ENCODE results near the gene ACSL3.
A peak's percentile ranks its signal among the peaks of the same experiment; 100 is the strongest.
"Not testable (repeated sequence)": the region's sequence is repeated elsewhere in the genome, so short reads cannot be mapped to it uniquely, and the experiment has no call there.

The ACSL3 gene

GRCh38 chr2:222912117-222912516 is 51.3 kb downstream of the ACSL3 start:
- DNase-seq (ENCODE audit: low read depth), result no peak

DNA sequence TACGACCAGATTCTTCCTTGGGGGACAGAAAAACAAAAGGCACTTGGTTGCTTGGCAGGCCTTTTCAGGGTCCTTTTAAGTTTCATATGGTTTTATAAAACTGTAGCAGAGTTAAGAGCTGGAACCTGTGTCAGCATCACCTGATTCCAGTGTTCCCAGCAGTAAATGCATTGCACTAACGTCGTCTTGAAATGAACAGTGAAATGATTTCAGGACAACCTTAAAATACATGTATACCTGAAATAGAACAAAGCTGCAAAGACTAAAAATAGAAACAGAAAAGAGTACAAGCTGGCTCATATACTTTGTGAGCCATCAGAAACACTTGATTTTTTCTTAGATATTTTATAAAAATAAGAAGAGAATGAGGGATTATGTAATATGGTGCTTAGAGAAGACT is 51.9 kb downstream of the ACSL3 start:
- DNase-seq (ENCODE audit: low read depth), result no peak

DNA sequence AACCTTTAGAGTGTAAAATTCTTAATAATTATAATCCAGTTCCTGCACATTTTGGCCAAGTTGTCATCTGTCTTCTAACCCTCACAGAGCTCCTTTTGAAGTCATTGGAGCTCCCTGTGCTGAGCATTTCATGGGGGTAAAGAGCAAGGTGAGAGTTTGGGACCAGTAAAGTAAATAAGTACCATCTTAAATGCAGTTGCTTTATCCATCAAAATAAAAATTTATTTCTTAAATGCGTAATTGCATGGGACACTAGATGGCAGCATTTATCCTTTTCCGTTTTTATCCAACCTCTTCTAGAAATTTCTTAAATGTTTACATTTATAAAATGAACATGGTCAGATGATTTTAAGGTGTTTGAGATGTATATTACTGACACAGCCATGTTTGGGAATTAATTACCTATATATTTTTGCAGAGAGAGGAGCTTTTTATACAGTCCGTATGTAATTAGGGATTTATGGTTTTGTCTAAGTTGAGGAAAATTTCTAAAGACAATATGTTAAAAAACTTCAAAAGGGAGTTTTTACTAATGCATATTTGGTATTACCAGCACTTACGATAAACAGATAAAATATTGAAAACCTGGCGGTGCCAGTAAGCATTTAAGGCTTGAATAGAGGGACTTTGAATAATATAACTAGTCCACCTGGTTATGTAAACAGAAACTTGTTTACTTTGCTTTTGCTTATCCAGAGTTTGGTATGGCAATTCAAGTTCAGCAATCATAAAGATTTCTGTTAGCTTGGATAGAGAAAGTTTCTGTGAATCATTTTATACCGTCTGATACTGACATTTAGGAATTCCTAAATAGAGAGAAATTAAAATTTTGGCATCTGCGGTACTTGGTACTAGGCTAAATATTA is 54.5 kb downstream of the ACSL3 start:
- DNase-seq (ENCODE audit: low read depth), result no peak

DNA sequence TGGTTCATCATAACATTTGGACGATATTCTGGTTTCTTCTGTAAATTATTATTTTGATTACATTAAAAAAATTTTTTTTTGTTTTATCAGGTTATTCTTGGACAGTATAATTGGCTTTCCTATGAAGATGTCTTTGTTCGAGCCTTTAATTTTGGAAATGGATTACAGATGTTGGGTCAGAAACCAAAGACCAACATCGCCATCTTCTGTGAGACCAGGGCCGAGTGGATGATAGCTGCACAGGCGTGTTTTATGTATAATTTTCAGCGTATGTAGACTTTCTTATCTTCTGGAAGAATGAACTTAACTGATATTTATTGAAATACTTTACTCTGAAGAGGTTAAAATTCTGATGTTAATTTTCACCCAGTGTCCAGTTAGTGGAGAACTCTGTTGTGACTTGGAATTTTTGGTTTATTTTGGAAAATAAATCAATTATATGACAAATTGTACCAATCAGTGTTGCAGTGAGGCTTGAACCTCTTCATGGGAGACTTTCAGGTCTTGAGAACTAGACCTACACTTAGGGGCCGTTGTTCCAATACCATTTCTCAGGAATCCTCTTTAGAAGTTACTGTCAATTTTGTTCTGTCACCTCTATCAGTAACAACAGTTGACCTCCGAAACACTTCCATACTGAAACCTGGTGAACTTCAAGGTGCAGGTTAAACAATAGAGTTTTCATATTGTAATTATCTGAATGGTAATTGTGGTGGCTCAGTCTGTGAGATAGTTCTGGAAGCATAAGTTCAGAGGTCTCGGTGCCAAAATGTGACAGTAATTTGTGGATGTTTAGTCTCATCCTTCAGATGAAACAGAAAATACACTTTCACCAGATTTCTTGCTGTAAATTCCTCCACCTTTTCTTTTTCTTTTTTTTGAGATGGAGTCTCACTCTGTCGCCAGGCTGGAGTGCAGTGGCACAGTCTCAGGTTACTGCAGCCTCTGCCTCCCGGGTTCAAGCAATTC is 55.7 kb downstream of the ACSL3 start:
- no peak for DNase-seq (ENCODE audit: low read depth)

DNA sequence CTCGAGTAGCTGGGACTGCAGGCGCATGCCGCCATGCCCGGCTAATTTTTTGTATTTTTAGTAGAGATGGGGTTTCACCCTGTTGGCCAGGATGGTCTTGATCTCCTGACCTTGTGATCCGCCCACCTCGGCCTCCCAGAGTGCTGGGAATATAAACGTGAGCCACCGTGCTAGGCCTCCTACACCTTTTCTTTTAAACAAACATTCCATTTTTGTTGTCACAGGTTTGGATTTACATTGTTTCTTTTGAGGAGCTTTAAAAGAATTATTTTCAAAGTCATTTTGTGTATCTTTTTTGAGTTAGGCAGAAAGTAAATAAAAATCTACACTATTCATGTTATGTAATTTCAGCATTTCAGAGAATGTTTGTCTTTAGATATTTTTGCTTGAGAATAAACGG is 56.4 kb downstream of the ACSL3 start:
- DNase-seq (ENCODE audit: low read depth), result not testable (repeated sequence)

GRCh38 chr2:222919841-222920526 is 59.1 kb downstream of the ACSL3 start:
- DNase-seq (ENCODE audit: low read depth), result peak; percentile 92

DNA sequence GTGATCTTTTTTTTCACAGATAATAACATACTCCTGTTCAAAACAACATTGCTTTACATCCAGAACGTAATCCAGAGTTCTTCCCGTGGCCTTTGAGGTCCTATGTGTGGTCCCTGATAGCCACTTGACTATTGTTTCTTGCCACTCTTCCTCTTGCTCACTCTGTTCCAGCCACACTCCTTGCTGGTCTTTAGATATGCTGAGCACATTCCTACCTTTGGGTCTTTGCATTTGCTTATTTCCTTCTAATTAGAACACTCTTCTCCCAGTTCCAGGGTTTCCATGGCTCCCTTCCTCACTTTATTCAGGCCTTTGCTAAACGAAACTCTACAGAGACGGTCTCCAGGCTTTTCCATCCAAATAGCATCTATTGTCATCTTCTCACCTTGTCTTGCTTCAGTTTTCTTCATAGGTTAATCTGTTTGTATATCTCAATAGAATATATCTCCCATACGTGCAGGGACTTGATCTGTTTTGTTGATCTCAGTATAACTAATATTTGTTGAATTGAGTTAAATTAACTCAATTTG is 59.9 kb downstream of the ACSL3 start:
- no peak for DNase-seq (ENCODE audit: low read depth)

DNA sequence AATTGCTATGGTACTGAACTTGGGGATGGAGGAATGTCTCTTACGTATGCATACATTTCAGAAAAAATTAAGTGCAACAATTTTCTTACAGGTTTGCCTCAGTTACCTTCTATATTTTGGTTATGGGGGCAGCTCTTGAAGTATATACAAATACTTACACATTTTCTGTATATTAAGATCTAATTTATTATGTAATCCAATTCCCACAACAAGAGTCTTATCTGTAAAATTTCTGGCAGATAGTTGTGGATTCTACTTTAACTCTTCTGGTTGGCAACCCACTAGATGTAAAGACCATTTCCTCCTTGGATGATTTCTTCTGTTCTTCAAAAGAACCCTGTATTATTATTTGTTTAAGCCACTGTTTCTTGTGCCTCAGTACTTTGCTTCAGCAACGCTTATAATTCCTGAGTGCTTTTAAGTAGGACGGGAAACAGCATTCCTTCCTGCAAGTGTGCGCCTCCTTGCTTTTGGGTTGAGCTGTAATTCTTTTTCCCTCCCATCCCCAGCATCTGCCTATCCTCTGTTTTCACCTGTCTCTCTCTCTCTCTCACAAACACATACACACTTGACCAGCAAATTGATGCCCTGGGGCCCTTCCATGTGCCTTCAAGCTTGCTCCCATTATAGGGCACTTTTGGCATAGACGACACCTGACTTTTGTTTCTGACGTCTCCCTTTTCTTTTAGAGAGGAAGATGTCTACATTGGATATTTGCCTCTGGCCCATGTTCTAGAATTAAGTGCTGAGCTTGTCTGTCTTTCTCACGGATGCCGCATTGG is 61.4 kb downstream of the ACSL3 start:
- no peak for DNase-seq (ENCODE audit: low read depth)

GRCh38 chr2:222926915-222927314 is 66.1 kb downstream of the ACSL3 start:
- DNase-seq (ENCODE audit: low read depth), result no peak

DNA sequence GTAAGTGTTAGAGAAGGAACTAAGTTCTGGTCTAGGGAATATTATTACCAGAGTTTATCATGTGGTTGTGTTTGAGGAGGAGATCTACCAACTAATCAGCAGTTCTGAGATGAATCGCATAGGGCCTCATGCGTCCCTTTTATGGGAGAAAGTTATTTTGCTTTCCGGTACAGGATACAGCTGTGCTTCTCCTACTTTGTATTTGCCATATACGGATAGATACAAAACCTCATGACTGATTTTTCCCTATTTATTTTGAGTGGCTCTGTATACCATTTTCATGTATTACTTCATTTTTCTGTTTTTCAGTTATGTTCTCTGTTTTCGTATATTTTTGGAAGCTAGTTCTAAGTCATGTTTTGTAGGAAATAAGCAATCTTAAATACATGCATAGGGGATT is 66.8 kb downstream of the ACSL3 start:
- no peak for DNase-seq (ENCODE audit: low read depth)

- no peak for DNase-seq (ENCODE audit: low read depth)
Measured at GRCh38 chr2:222928335-222928734, 67.5 kb downstream of the ACSL3 start.

DNA sequence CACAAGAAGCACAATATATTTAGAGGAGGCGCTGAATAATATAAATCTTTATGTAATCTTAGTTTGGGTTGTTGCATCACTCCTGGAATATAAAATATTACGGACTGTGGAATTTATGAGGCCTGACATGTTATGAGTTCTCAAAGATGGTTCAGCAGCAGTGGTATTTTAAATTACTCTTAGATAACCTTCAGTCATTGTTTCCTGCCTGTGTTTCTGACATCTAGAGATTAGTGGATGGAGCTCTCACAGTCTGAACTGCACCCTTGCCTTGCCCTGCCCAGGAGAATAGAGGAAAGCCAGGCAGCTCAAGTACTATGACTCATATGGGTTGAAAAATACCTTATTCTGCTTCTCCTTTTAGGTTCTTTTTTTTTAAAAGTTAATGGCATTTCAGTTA is 70.0 kb downstream of the ACSL3 start:
- no peak for DNase-seq (ENCODE audit: low read depth)

DNA sequence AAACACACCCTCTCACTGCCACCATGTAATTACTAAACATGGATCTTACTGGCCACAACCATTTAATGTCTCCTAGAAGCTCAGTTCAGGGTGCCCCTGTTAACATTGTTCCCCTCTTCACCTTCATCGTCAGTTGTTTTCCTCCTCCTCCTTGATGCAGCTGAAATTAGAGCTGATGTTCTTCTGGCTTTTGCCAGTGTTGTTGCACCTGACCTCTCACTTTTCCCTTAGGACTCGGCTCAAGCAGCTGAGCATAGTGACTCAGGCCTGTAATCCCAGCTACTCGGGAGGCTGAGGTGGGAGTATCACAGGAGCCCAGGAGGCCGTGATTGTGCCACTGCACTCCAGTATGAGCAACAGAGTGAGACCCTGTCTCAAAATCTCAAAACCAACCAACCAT is 70.8 kb downstream of the ACSL3 start:
- DNase-seq (ENCODE audit: low read depth), result no peak

DNA sequence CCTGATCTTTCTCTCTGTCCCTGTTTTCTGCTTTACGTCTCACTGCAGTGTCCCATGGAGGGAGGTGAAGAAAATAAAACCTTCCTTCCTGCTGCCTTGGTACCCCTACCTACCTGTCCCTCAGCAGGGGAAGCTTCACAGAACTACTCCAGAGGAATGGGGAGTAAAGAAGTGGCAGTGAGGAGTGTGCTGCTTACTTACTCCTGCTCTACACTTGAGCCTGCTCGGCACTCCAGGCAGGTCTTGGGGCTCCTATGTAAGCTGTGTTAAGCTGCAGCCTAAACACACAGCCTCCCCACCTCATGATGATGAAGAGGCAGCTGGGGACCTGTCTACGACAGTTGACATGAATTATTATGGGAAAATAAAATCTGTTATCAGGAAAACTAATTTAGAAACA is 72.6 kb downstream of the ACSL3 start:
- no peak for DNase-seq (ENCODE audit: low read depth)

DNA sequence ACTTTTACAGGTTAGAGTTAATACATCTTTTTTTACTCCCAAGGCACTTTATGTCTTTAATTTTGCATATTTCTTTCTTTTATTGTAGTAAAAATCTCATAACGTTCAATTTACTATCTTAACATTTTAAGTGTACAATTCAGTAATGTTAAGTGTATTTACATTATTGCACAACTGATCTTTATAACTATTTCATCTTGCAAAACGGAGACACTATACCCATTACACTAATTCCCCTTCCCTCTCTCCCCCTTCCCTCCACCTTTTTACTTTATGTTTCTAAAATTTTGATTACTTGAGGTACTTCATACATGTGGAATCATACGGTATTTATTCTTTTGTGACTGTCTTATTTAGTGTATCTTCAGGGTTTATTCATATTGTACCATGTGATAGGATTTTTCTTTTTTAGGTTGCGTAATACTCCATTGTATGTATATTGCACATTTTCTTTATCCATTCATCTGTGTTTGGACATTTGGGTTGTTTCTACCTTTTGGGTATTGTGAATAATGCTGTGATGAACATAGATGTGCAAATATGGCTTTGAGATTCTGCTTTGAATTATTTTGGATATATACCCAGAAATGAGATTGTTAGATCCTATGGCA is 75.0 kb downstream of the ACSL3 start:
- DNase-seq (ENCODE audit: low read depth), result no peak

DNA sequence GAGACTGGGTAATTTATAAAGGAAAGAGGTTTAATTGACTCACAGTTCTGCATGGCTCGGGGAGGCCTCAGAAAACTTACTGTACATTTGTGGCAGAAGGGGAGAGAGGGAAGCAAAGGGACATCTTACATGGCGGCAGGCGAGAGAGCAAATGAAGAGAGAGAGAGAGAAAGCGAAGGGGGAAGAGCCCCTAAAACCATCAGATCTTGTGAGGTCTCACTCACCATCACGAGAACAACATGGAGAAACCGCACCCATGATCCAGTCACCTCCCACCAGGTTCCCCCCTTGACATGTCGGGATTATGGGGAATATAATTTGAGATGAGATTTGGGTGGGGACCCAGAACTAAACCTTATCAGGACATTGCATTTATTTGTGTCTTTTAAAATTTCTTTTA is 75.9 kb downstream of the ACSL3 start:
- DNase-seq (ENCODE audit: low read depth), result no peak

GRCh38 chr2:222938327-222938726 is 77.5 kb downstream of the ACSL3 start:
- DNase-seq (ENCODE audit: low read depth), result no peak

- DNase-seq (ENCODE audit: low read depth), result peak; percentile 55
Measured at GRCh38 chr2:222939208-222939856, 78.5 kb downstream of the ACSL3 start.

GRCh38 chr2:222939979-222940378 is 79.1 kb downstream of the ACSL3 start:
- DNase-seq (ENCODE audit: low read depth), result no peak

- no peak for DNase-seq (ENCODE audit: low read depth)
Measured at GRCh38 chr2:222941510-222942032, 80.7 kb downstream of the ACSL3 start.

Data from HS-5 (cell line).